HG02642 (cell line): ENCODE results near the gene SRC.

ENCODE experiments used
- ATAC-seq: cut with Tn5 transposase; IDR thresholded peaks from one replicate; pipeline ENCODE4 v1.9.1; 2021; ENCODE audit warnings: mild to moderate bottlenecking; ENCODE audit not compliant: unreplicated experiment, poor library complexity

SRC gene

DNA sequence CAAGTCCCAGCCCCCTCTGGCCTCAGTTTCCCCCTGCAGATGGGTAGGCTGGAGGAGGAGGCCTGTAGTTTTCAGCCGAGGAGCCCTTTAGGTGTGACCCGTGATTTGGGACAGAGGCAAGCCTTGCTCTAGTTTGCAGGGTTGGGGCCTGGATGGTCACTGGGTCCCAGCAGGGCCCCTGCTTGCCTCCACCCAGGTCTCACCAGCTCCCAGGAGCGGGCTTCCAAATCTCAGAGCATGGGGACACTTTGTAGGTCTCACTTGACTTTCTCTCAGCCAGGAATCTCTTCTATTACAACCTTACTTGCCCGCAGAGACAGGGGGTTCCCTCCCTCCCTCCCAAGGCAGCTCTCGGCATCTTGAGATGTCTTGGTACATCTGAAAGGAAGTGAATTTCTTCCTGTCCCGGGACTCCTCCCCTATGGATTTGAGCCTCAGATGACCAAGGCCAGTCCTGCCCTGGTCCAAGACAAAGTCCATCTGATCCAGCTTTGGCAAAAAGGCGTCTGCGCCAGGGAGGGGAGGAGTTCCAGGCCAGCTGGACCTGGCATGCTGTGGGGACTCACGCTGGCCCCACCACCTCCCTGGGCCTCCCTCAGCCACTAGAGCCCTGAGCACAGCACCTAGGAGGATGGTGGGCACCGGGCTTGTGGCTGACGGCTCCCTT lies 47.4 kb downstream of the SRC start:
- ATAC-seq, result no peak

DNA sequence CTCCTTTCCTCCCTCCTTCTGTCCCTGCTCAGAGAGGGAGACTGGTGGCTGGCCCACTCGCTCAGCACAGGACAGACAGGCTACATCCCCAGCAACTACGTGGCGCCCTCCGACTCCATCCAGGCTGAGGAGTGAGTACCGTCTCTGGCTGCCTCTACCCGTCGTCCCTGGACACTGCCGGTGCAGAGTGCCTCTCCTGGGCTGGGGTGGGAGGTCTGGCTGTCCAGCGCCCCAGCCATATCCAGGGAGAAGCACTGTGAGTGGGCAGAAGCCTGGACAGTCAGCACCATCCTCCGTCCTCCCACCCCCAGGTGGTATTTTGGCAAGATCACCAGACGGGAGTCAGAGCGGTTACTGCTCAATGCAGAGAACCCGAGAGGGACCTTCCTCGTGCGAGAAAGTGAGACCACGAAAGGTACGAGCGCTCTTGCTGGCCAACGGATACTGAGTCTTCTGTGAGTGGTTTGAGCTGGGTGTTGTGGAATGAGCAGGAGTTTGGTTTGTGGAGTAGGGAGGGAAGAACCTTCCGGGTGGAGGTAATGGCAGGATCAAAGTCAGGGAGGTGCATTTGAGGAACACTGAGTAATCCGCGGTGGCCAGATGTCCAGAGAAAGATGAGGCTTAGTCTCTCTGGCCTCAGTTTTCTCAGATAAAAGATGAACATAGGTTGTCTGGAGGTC lies 48.1 kb downstream of the SRC start:
- no peak for ATAC-seq

DNA sequence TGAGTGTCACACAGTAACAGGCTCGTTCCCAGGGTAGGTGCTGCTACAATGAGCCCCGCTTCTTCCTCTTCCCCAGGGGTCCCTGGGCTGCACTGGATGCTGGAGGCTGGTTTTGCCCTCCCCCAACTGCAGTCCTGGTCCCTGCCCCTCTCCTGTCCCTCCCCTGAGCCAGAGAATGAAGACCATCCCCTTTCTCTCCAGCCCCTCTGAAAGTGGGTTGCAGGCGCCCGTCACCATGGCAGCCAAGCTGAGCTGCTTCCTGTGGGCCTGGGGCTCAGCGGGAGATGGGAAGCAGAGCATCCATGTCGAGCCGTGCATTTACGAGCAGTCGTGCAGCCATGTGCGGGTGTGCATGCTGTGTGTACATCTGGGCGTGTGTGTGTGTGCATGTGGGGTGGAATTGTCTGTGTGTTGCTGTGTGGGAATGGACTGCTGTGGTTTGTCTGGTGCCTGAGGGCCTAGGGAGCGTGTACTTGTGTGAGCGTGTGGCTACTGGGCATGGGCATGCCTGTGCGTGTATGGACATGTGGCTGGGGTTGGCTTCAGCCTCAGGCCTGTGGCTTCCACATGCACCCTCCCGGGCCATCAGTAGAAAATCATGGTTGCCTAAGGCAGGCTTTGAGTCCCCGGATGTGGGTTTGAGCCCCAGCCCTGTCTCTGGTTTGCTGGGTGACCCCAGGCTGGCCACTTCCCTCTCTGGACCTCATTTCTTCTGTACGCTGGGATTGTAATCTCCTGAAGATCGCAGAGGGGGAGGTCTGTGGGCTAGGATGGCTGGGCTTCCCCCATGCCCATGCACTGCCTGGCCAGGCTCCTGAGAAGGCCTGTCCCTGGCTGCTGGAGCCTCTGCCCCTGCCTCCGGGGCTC lies 48.8 kb downstream of the SRC start:
- no peak for ATAC-seq

DNA sequence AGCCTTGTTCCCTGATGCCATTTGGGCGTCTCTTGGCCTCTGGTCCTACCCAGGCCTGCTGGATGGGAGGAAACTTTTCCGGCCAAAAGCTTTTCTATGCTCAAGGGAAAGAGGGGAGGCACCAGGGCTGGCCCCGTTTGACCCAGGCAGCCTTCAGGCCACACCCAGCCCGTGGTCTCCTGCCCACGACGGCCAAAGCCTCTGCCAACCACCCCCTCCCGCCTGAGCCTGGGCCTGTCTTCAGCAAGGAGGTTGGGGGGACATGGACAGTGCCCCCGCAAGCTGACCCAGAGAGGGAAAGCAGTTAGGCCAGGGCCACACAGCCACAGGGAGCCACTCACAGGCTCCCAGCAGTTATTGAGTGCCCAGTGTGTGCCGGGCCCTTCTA lies 49.5 kb downstream of the SRC start:
- ATAC-seq, result no peak

DNA sequence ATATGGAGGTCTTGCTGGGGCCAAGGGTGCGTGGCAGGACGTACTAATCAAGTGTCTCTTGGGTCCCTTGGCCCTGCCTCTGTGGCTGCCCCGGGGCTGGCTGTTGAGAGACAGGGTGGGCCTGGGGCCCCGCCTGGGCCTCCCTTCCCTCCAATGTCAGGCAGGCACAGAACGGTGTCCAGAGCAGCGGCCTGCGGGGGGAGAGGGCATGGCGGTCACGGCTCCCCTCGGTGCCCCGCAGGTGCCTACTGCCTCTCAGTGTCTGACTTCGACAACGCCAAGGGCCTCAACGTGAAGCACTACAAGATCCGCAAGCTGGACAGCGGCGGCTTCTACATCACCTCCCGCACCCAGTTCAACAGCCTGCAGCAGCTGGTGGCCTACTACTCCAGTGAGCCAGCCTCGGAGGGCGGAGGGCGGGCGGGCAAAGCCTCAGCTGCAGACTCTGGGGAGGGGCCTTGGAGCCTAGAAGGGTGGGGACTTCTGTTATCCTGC lies 50.0 kb downstream of the SRC start:
- ATAC-seq, result no peak

DNA sequence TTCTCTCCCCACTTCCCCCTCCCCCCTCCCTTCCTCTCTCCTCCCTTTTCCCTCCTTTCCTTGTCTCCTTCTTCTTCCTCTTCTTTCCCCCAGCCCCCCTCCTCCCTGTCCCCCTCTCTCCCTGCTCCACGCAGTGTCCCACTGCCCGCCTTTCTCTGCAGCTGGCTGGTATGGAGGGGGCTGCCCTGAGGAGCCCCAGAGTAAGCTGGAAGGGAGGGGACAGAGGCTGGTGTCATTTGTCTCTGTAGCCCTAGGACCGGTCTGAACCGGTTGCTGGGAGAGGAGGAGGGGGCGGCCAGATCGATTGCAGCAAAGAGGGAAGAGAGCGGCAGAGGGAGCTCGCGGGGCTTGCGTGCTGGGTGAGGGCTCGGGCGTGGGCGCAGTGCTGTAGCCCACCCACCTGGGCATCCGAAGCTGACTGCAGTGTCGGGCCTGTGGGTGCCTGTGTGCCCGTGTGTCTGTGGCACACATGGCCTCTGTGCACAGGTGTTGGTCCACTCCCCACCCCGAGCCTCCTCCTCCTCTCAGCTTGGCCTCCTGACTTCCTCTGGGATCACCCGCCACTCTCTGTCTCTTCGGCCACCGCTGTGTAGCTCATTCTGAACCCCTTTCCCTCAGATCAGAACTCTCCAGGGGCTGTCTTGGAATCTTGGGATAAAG lies 50.6 kb downstream of the SRC start:
- ATAC-seq, result no peak

DNA sequence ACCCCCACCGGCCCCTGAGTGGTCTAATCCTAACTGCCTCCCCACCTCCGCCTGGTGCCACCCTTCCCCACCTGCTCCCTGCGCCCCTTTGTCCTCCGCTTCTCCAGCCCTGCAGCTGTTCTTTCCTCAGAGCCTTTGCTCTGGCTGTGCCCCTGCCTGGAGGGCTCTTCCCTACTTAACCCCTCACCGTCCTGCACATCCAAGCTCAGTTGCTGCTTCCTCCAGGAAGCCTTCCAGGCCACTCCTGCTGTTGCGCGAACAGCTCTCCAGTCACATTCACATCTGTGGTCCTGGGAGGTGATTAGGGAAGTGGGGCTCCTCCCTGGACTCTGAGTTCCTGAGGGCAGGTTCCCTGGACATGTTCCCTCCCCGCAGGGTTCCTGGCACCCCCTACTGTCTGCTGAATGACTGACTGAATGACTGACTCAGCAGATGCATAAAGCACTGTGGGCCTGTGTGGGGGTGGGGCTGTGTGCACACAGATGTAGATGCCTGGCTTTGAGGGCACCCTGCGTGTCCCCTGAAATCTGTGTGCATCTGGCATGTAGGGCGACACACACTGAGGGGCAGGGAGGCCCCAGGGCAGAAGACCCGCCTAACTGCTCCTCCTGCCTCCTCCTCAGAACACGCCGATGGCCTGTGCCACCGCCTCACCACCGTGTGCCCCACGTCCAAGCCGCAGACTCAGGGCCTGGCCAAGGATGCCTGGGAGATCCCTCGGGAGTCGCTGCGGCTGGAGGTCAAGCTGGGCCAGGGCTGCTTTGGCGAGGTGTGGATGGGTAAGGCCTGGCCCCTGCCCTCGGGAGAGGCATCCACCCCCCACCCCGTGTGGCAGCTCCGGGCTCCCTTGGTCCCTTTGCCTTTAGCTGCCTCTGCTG lies 51.4 kb downstream of the SRC start:
- no peak for ATAC-seq

DNA sequence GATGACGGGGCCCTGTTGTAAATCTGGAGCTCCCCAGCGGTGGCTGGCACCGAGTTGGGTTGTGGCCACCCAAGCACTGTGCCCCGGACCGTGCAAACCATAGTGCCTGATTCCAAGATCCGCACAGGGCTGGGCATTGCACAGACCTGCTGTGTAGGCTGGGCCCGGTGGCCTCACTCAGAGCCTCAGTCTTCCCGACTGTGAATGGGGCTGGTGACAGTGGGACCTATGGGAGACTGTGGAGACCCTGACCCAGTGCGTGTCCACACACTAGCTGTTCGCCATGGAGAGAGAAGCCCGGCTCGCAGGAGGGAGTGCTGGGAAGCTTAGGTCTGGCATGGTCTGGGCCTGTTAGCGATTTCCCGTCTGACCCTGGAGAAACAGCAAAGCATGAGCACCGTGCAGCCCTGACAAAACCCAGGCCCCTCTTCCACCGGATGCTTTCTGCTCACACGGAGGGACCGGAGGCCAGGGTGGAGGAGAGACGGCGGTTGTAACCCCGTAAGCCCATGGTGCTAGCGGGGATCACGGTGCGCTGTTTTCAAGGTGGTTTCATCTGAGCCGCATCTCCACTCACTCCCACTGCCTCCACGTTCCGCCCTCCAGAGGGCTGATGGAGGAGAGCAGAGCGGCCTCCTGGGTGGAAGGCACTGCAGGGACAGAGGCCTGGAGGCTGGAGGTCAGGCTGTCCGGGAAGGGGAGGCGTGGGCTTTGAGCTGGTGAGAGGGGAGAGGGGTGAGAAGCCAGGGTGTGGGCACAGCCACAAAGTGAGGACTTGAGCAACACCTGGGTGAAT lies 52.2 kb downstream of the SRC start:
- ATAC-seq, result no peak

DNA sequence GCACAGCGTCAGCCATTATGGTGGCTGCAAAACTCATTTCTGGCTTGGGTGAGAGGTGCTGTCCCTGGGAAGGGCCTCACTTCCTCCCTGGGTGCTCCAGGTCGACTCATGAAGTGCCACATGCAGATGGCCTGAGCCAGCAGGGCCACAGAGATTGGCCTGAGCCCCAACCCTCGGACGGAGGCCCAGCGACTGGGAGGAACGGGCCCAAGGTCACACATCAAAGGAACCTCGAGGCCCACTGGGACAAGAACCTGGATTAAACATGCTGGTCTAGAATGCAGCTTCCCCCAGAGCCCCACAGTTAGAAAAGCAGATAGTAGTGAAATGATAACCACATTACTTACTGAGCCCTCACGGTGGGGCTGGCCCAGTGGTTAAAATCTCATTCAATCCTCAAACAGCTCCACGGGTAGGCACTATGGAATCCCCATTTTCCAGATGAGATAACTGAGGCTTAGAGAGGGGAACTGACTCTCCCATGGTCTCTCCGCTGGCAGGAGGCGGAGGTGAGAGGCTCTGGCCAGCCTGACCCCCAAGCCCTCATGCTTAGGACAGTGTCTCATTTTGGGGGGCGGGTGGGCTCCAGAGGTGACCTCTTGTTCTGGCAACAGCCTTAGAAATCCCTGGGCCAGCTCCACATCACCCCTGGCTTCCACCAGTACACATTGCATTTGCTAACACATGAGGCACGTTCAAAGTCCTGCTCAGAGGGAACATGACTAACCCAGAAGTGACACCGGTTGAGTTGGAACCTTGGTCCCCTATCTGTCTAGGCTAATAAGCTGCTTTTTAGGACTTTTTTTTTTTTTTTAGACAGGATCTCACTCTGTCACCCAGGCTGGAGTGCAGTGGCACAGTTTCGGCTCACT lies 53.0 kb downstream of the SRC start:
- ATAC-seq, result no peak

DNA sequence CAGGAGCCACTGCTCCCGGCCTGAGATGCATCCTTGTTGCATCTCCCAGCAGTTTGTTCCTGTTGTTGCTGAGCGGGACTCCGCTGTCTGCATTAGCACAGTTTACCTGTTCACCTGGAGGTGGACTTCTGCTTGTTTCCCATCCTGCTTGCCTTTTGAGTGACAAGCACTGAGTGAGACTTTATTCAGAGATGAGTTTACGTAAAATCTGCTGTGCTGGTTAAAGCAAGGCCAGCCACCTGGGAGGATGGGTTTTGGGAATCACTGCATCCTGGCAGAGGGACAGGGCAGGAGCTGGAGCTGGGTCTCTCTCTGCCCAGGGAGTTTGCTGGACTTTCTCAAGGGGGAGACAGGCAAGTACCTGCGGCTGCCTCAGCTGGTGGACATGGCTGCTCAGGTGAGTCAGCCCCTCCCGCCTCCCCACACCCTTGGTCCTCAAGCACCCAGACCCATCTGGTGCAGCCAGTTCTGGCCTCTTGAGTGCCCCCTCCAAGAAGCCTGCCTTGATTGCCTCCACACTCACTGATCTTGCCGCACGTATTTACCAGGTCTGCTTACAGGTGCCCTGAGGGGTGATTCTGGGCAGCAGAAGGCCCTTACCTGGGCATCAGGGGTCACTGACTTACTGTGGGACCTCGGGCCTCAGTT lies 55.5 kb downstream of the SRC start:
- ATAC-seq, result no peak

DNA sequence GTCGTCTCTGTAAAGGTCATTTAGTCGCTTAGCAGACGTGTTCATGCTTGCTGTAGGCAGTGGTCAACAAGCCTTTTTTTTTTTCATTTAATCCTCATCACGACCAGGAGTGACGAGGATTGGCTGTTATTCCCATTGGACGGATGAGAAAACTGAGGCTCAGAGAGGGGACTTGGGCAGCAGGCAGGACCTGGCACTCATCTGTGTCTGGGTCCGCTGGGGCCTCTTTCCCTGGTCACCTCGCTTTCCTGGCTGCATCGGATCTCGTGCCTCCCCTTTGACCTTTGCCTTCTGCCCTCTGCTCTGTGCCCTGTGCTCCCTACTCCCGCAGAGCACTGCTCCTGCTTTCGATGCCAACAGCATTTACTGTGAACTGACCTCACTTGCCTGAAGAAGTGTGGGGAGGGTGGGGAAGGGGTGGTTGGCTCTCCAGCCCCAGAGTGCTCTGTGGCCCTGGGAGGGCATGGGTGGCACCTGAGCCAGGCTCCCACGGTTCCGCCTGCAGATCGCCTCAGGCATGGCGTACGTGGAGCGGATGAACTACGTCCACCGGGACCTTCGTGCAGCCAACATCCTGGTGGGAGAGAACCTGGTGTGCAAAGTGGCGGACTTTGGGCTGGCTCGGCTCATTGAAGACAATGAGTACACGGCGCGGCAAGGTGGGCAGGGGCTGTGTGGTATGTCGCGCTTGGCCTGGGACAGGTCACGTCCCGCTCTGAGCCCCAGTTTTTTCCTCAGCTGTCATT lies 56.2 kb downstream of the SRC start:
- no peak for ATAC-seq

DNA sequence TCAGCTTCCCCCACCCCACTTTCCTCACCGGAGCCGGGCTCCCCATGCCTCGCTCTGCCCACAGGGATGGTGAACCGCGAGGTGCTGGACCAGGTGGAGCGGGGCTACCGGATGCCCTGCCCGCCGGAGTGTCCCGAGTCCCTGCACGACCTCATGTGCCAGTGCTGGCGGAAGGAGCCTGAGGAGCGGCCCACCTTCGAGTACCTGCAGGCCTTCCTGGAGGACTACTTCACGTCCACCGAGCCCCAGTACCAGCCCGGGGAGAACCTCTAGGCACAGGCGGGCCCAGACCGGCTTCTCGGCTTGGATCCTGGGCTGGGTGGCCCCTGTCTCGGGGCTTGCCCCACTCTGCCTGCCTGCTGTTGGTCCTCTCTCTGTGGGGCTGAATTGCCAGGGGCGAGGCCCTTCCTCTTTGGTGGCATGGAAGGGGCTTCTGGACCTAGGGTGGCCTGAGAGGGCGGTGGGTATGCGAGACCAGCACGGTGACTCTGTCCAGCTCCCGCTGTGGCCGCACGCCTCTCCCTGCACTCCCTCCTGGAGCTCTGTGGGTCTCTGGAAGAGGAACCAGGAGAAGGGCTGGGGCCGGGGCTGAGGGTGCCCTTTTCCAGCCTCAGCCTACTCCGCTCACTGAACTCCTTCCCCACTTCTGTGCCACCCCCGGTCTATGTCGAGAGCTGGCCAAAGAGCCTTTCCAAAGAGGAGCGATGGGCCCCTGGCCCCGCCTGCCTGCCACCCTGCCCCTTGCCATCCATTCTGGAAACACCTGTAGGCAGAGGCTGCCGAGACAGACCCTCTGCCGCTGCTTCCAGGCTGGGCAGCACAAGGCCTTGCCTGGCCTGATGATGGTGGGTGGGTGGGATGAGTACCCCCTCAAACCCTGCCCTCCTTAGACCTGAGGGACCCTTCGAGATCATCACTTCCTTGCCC lies 57.4 kb downstream of the SRC start:
- no peak for ATAC-seq

DNA sequence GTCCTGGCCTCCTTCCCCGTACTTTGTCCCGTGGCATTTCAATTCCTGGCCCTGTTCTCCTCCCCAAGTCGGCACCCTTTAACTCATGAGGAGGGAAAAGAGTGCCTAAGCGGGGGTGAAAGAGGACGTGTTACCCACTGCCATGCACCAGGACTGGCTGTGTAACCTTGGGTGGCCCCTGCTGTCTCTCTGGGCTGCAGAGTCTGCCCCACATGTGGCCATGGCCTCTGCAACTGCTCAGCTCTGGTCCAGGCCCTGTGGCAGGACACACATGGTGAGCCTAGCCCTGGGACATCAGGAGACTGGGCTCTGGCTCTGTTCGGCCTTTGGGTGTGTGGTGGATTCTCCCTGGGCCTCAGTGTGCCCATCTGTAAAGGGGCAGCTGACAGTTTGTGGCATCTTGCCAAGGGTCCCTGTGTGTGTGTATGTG lies 58.5 kb downstream of the SRC start:
- no peak for ATAC-seq

DNA sequence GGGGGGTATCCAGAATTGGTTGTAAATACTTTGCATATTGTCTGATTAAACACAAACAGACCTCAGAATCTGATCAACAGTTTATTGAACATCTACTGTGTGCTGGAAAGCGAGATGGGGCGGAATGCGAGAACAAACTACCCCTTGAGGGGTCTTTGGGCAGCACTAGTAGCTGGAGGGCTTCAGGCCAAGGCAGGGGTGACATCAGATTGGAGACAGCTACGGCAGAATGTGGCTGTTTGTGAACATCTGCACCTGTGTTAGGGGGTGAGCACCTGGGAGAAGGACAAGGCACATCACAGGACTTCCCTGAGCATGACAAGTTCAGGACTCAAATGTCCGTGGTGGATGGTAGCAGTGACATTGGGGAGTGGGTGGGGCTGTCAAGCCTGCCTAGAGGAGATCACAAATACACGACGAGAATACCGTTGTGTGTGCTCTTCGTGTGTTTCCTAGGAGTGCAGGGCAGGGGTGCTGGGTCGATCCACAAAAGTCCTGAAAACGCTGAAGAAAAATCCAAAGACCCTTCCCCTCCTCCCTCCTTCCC lies 59.5 kb downstream of the SRC start:
- no peak for ATAC-seq
